CD4-positive, alpha-beta T cell (primary cell): ENCODE results near the gene NRF1. TPM values are rescaled to one million over a fixed set of nuclear protein-coding genes. Genes with fewer than 3 reads are reported as not detected.

Experiments used
- ATAC-seq: fragments of 200-7000 bp; cut with Tn5 transposase; one replicate; pipeline ENCODE4 v1.10.0; 2022; ENCODE audit warnings: mild to moderate bottlenecking; ENCODE audit not compliant: poor library complexity
- CTCF ChIA-PET: fragments of 350-600 bp; sonication (Branson Sonifier 250); formaldehyde crosslinking; loops from one replicate; lab custom pipeline; 2021; ENCODE audit warnings: antibody characterized with exemption, inconsistent platforms; lab: Charles Lee
- POLR2A ChIA-PET: fragments of 350-600 bp; sonication (Branson Sonifier 250); formaldehyde crosslinking; loops from one replicate; lab custom pipeline; 2021; ENCODE audit warnings: antibody characterized with exemption, inconsistent platforms; lab: Charles Lee
- DNase-seq, 14 experiments: peaks; one replicate each; pipeline ENCODE4 v3.0.0-alpha.2; 2013 to 2020; ENCODE audit warnings: mixed read lengths in 2 of 14
- H3K27ac ChIP-seq, 2 donors: one replicate each; pipeline versions ENCODE4 v1.5.1 to v1.7.0; 2013; ENCODE audit warnings: low read length in 2 of 2, low read depth in 1 of 2, mild to moderate bottlenecking in 1 of 2
- H3K27me3 ChIP-seq, 2 experiments: 1 replicate in 1 of 2; 2 replicates in 1 of 2; pipeline versions ENCODE4 v1.6.1 to v1.7.0; 2013; ENCODE audit warnings: low read length in 2 of 2, control low read depth in 1 of 2, mild to moderate bottlenecking in 1 of 2, moderate library complexity in 1 of 2; ENCODE audit not compliant: insufficient read depth in 2 of 2, control insufficient read depth in 1 of 2
- H3K36me3 ChIP-seq: one replicate; pipeline ENCODE4 v1.6.1; 2013; ENCODE audit warnings: low read length, control low read depth; ENCODE audit not compliant: insufficient read depth
- H3K4me1 ChIP-seq: one replicate; pipeline ENCODE4 v1.6.1; 2013; ENCODE audit warnings: low read length, control low read depth; ENCODE audit not compliant: insufficient read depth
- H3K4me3 ChIP-seq: one replicate; pipeline ENCODE4 v1.5.1; 2013; ENCODE audit warnings: mild to moderate bottlenecking, low read length, moderate library complexity
- H3K9me3 ChIP-seq, 2 experiments: 1 replicate in 1 of 2; 2 replicates in 1 of 2; pipeline versions ENCODE4 v1.6.1 to v1.7.0; 2013; ENCODE audit warnings: low read length in 2 of 2, mild to moderate bottlenecking in 2 of 2, control low read depth in 1 of 2, moderate library complexity in 1 of 2; ENCODE audit not compliant: control insufficient read depth in 1 of 2, insufficient read depth in 1 of 2
- H3K27ac Mint-ChIP-seq: one replicate; pipeline ENCODE4 v1.8.0; 2020; ENCODE audit warnings: mixed read lengths
- H3K27me3 Mint-ChIP-seq: one replicate; pipeline ENCODE4 v1.8.0; 2021; ENCODE audit warnings: mixed read lengths
- H3K36me3 Mint-ChIP-seq: one replicate; pipeline ENCODE4 v1.8.0; 2021; ENCODE audit warnings: low read depth, mixed read lengths
- H3K4me1 Mint-ChIP-seq: one replicate; pipeline ENCODE4 v1.8.0; 2021; ENCODE audit warnings: low read depth, mixed read lengths
- H3K4me3 Mint-ChIP-seq: one replicate; pipeline ENCODE4 v1.8.0; 2020; ENCODE audit warnings: mild to moderate bottlenecking, mixed read lengths
- H3K9me3 Mint-ChIP-seq: one replicate; pipeline ENCODE4 v1.8.0; 2020; ENCODE audit warnings: mixed read lengths
- intact Hi-C, 2 experiments: fragments of 100-400 bp; cut with DNase I in 1 of 2; cut with micrococcal nuclease in 1 of 2; formaldehyde crosslinking; loops; one replicate each; pipeline versions ENCODE4 v1.15.1 to v1.9.0; 2023 to 2025; cut with DNase I, micrococcal nuclease
- total RNA-seq, 174 experiments: library from RNA in 2 of 174; stranded (reverse) in 2 of 174; gene quantifications; one replicate each; pipeline ENCODE4 v1.2.3 and lab custom pipeline; 2021 to 2026
- TF ChIP-seq, protein P1 (sequence below): fragments of 200-600 bp; IDR thresholded peaks from one replicate; pipeline ENCODE4 v1.8.0; 2022; ENCODE audit warnings: antibody characterized with exemption, mild to moderate bottlenecking

The NRF1 gene
- total RNA-seq, 2 experiments from 2014 or later, result 35.4 to 36.1 TPM

DNA sequence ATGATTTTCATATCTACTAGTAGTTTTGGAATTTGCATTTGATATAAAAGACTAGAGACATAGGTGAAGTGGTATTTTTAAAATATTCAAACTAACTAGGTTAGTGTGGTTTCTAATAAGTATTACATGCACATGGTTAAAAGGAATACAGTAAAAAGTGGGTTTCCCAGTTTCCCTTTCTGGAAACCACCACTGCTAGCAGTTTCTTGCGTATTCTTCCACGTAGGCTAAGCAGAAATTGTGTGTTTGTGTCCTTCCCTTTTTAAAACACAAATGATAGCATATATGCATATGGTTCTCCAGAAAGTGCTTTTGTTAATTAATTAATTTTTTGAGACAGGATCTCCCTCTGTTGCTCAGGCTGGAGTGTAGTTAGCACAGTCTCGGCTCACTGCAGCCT lies 15.4 kb downstream of the NRF1 start:
- Histone ChIP-seq H3K9me3 (no peaks in the 10 kb centered on the region), H3K4me1 (peaks cover 15% of the 10 kb centered on the region), H3K27ac (no peak overlapping the region), H3K27me3 (no peaks in the 10 kb centered on the region), H3K36me3 (peaks cover 3% of the 10 kb centered on the region), H3K4me3 (no peak overlapping the region)
- no peak for DNase-seq
- Mint-ChIP-seq H3K27me3 (no peaks in the 10 kb centered on the region), H3K4me1 (peaks cover 70% of the 10 kb centered on the region), H3K4me3 (no peak overlapping the region), H3K9me3 (no peaks in the 10 kb centered on the region), H3K27ac (no peak overlapping the region), H3K36me3 (peaks cover 13% of the 10 kb centered on the region)
- TF ChIP-seq, protein P1, sequence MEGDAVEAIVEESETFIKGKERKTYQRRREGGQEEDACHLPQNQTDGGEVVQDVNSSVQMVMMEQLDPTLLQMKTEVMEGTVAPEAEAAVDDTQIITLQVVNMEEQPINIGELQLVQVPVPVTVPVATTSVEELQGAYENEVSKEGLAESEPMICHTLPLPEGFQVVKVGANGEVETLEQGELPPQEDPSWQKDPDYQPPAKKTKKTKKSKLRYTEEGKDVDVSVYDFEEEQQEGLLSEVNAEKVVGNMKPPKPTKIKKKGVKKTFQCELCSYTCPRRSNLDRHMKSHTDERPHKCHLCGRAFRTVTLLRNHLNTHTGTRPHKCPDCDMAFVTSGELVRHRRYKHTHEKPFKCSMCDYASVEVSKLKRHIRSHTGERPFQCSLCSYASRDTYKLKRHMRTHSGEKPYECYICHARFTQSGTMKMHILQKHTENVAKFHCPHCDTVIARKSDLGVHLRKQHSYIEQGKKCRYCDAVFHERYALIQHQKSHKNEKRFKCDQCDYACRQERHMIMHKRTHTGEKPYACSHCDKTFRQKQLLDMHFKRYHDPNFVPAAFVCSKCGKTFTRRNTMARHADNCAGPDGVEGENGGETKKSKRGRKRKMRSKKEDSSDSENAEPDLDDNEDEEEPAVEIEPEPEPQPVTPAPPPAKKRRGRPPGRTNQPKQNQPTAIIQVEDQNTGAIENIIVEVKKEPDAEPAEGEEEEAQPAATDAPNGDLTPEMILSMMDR, result no peak
- intact Hi-C loops, result no loop called here
- ATAC-seq, result no peak
- POLR2A ChIA-PET, result interaction anchor here (1.0 to 1.3 kb wide), 2 partner anchors 15 to 16 kb away, joined by 3 read pairs; partner anchors contain the start of gene NRF1
- CTCF ChIA-PET, result no interaction called here

DNA sequence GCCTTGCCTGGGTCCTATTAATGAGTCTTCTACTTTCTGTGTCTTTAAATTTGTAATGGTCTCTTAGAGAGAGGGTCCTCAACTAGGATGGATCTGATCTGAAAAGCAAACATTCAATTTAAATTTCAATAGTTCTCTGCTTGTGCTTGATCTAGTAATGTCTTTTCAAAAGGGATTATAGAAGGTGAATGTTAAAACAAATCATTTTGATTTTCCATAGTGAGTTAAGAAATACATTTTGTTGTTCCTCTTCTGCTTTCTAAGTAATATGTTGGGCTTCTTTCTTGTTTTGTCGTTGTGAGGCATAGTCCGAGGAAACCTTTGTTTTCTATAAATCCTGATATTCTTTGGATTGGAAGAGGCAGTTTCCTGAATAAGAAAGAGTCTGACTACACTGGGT lies 18.8 kb downstream of the NRF1 start:
- intact Hi-C loops, result loop anchor here in 1 of 2 experiments (10.0 kb wide), 1 partner anchor 126 kb away; the partner anchor contains the start of gene SMKR1
- Histone ChIP-seq H3K9me3 (no peaks in the 10 kb centered on the region), H3K36me3 (peaks cover 3% of the 10 kb centered on the region), H3K27ac (no peak overlapping the region), H3K4me1 (peaks cover 10% of the 10 kb centered on the region), H3K27me3 (no peaks in the 10 kb centered on the region), H3K4me3 (no peak overlapping the region)
- Mint-ChIP-seq H3K4me1 (peaks cover 66% of the 10 kb centered on the region), H3K27me3 (no peaks in the 10 kb centered on the region), H3K4me3 (no peak overlapping the region), H3K9me3 (no peaks in the 10 kb centered on the region), H3K27ac (no peak overlapping the region), H3K36me3 (no peaks in the 10 kb centered on the region)
- ATAC-seq (no peak), DNase-seq (no peak)
- POLR2A ChIA-PET, result no interaction called here
- TF ChIP-seq, protein P1, result no peak
- CTCF ChIA-PET, result interaction anchor here (1.0 to 2.4 kb wide), 2 partner anchors 18 to 137 kb away, joined by 3 to 13 read pairs; partner anchors contain the start of gene NRF1

DNA sequence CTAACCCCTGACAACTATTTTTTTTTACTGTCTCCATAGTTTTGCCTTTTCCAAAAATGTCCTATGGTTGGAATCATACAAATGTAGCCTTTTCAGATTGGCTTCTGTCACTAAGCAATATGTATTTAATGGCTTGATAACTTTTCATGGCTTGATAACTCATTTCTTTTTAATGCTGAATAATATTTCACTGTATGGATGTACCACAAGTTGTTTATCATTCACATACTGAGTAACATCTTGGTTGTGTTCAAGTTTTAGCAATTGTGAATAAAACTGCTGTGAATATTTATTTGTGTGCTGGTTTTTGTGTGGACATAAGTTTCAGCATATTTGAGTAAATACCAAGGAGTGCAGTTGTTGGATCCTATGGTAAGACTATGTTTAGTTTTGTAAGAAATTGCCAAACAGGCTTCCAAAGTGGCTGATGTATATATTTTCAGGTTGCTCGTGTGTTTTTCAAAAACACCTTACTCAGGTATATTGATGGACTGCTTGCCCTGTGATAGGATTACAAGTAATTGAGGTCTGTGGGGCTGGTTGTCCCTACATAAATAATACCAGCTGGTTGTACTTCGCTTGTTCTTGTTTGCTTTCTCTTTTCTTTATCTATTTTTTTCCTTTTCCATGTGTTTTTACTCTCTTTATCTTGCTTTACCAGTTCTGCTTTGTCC lies 23.0 kb downstream of the NRF1 start:
- H3K27me3 Mint-ChIP-seq, result no peaks in the 10 kb centered on the region

More for the DNA sequence above, 23.0 kb downstream of the NRF1 start:
- TF ChIP-seq, protein P1, result no peak
- peaks cover 68% of the 10 kb centered on the region for H3K4me1 Mint-ChIP-seq
- no peaks in the 10 kb centered on the region for H3K36me3 Mint-ChIP-seq
- intact Hi-C loops, result loop anchor here (1.0 to 10.0 kb wide), 6 partner anchors 22 to 267 kb away; partner anchors contain the start of genes SMKR1 (in 2 of the 2) and NRF1 (in 1 of the 2)
- Histone ChIP-seq H3K4me1 (peaks cover 8% of the 10 kb centered on the region), H3K9me3 (no peaks in the 10 kb centered on the region), H3K36me3 (no peaks in the 10 kb centered on the region), H3K27me3 (no peaks in the 10 kb centered on the region), H3K27ac (no peak overlapping the region), H3K4me3 (no peak overlapping the region)
- ATAC-seq (no peak), DNase-seq (no peak)
- ChIA-PET CTCF (interaction anchor here (0.7 to 2.4 kb wide), 7 partner anchors 11 to 267 kb away, joined by 3 to 10 read pairs (median 4); partner anchors contain the start of gene NRF1), POLR2A (interaction anchor here (2.6 kb wide), 1 partner anchor 22 kb away, joined by 9 read pairs; the partner anchor contains the start of gene NRF1)
- H3K9me3 Mint-ChIP-seq, result no peaks in the 10 kb centered on the region
- no peak overlapping the region for H3K4me3 Mint-ChIP-seq
- H3K27ac Mint-ChIP-seq, result peak overlapping the region; percentile 19
